Nephron (organoid): ENCODE data around the gene MEGF6.

Experiments used
- H3K27ac Mint-ChIP-seq, 3 experiments: 2 replicates each; pipeline ENCODE4 v1.8.0; 2020; ENCODE audit warnings: mixed read lengths in 3 of 3, mild to moderate bottlenecking in 2 of 3, moderate library complexity in 1 of 3
- H3K27me3 Mint-ChIP-seq: 2 replicates; pipeline ENCODE4 v1.8.0; 2021; ENCODE audit warnings: low read depth, mild to moderate bottlenecking, moderate library complexity, mixed read lengths
- H3K36me3 Mint-ChIP-seq: 2 replicates; pipeline ENCODE4 v1.8.0; 2020; ENCODE audit warnings: low read depth, mixed read lengths
- H3K4me1 Mint-ChIP-seq: 2 replicates; pipeline ENCODE4 v1.8.0; 2020; ENCODE audit warnings: mixed read lengths
- H3K4me3 Mint-ChIP-seq, 3 experiments: 2 replicates each; pipeline ENCODE4 v1.8.0; 2020; ENCODE audit warnings: mild to moderate bottlenecking in 3 of 3, mixed read lengths in 3 of 3, moderate library complexity in 2 of 3
- H3K9me3 Mint-ChIP-seq: 2 replicates; pipeline ENCODE4 v1.8.0; 2020; ENCODE audit warnings: mixed read lengths
- CTCF ChIP-seq, 3 experiments: fragments of 200-600 bp; sonication (generic); IDR thresholded peaks; one replicate each; pipeline ENCODE4 v1.5.0; 2021; ENCODE audit warnings: antibody characterized with exemption in 3 of 3; ENCODE audit not compliant: unreplicated experiment in 3 of 3

MEGF6 gene

GRCh38 chr1:3473381-3473844 lies 137.9 kb downstream of the MEGF6 start:
- no peaks in the 10 kb centered on the region for H3K27me3 Mint-ChIP-seq
- no peaks in the 10 kb centered on the region for H3K36me3 Mint-ChIP-seq
- no peak for TF ChIP-seq CTCF (IDR thresholded peaks at IDR 0.05; ENCODE audit: unreplicated experiment in 3 of 3)
- H3K4me1 Mint-ChIP-seq = peaks cover 26% of the 10 kb centered on the region
- peak overlapping the region in 1 of 3 experiments; percentile 1 for H3K4me3 Mint-ChIP-seq
- H3K9me3 Mint-ChIP-seq = no peaks in the 10 kb centered on the region
- peak overlapping the region; percentile 72 to 90 (median 75) for H3K27ac Mint-ChIP-seq

GRCh38 chr1:3472906-3473305 lies 138.4 kb downstream of the MEGF6 start:
- no peaks in the 10 kb centered on the region for H3K36me3 Mint-ChIP-seq
- peak overlapping the region; percentile 72 to 90 (median 75) for H3K27ac Mint-ChIP-seq
- H3K9me3 Mint-ChIP-seq = no peaks in the 10 kb centered on the region

DNA sequence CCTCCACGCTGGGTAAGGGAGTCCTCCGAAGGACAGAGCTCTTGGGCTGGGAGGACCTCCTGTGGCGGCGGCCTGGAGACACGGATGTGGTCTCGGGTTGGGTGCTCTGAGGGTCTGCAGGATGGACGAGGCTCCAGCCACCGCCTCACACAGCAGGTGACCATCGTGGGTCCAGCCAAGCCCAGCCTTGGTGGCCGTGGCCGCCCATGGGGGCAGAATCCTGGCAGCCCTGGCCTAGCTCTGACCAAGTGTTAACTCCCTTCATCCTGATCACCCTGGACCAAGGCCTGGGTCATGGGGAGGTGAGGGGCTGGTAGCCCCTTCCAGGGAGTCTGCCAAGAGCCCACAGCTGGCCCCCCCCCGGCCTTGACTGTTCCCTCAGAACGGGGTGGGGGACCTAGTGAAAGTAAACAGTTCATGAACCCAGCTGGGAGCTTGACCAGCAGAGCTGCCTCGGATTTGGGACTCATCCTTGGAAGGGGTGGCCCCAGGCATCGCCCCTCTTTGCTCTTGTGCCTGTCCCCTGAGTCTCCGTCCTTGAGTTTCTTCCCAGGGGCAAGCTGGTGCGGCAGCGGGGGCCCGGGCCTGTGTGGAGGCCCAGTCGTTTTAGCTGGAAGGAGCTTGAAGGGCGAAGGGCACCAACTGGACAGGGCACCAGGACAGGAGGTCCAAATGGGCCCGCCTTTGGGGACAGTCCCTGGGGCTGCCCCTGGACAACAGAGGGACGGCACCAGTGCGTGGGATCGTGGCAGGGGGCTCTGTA lies 139.0 kb downstream of the MEGF6 start:
- TF ChIP-seq CTCF (IDR thresholded peaks at IDR 0.05; ENCODE audit: unreplicated experiment in 3 of 3) = peak in 2 of 3 experiments; percentile 5 to 27
- peaks cover 26% of the 10 kb centered on the region for H3K4me1 Mint-ChIP-seq
- H3K9me3 Mint-ChIP-seq = no peaks in the 10 kb centered on the region
- peak overlapping the region; percentile 53 to 67 (median 62) for H3K27ac Mint-ChIP-seq
- no peaks in the 10 kb centered on the region for H3K36me3 Mint-ChIP-seq
- no peaks in the 10 kb centered on the region for H3K27me3 Mint-ChIP-seq
- no peak overlapping the region for H3K4me3 Mint-ChIP-seq

More at GRCh38 chr1:3472906-3473305, 138.4 kb downstream of the MEGF6 start:
- no peak for TF ChIP-seq CTCF (IDR thresholded peaks at IDR 0.05; ENCODE audit: unreplicated experiment in 3 of 3)
- no peak overlapping the region for H3K4me3 Mint-ChIP-seq
- H3K27me3 Mint-ChIP-seq = no peaks in the 10 kb centered on the region
- H3K4me1 Mint-ChIP-seq = peaks cover 26% of the 10 kb centered on the region

GRCh38 chr1:3471356-3472087 lies 139.8 kb downstream of the MEGF6 start:
- no peaks in the 10 kb centered on the region for H3K36me3 Mint-ChIP-seq
- peak overlapping the region in 1 of 3 experiments; percentile 6 for H3K4me3 Mint-ChIP-seq
- no peaks in the 10 kb centered on the region for H3K27me3 Mint-ChIP-seq
- no peaks in the 10 kb centered on the region for H3K9me3 Mint-ChIP-seq
- TF ChIP-seq CTCF (IDR thresholded peaks at IDR 0.05; ENCODE audit: unreplicated experiment in 3 of 3) = peak; percentile 47 to 71 (median 50)
- peaks cover 26% of the 10 kb centered on the region for H3K4me1 Mint-ChIP-seq
- peak overlapping the region; percentile 53 to 67 (median 62) for H3K27ac Mint-ChIP-seq

DNA sequence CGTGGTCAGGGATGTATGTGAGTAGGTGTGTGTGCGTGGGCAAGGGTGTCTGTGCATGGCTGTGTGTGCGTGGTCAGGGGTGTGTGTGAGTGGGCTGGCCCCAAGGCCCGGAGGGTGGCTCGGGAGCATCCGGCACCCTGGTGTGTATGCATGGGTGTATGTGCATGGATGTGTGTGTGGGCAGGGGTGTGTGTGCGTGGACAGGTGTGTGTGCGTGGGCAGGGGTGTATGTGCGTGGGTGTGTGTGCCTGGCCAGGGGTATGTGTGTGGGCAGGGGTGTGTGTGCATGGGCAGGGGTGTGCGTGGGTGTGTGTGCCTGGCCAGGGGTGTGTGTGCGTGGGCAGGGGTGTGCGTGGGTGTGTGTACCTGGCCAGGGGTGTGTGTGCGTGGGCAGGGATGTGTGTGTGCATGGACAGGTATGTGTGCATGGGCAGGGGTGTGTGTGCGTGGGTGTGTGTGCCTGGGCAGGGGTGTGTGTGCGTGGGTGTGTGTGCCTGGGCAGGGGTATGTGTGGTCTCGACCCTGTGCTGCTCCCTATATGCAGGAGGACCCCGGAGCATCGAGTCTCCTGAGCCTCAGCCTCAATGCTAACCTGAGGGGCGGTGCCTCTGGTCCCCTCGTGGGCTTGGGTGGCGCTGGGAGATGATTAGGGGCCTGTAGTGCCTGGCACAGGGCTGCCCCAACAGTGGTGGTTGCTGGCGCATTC lies 140.5 kb downstream of the MEGF6 start:
- Mint-ChIP-seq H3K36me3 (no peaks in the 10 kb centered on the region), H3K27ac (peak overlapping the region; percentile 52 to 67 (median 60)), H3K27me3 (no peaks in the 10 kb centered on the region), H3K9me3 (no peaks in the 10 kb centered on the region), H3K4me3 (peak overlapping the region in 1 of 3 experiments; percentile 21), H3K4me1 (peaks cover 29% of the 10 kb centered on the region)
- no peak for TF ChIP-seq CTCF (IDR thresholded peaks at IDR 0.05; ENCODE audit: unreplicated experiment in 3 of 3)
